HG03571 (cell line): ENCODE results near the gene ARVCF.

Experiments
- ATAC-seq: cut with Tn5 transposase; IDR thresholded peaks from one replicate; pipeline ENCODE4 v1.9.1; 2021; ENCODE audit not compliant: unreplicated experiment

ARVCF gene

GRCh38 chr22:20002128-20002527 is 14.5 kb downstream of the ARVCF start:
- ATAC-seq = no peak

GRCh38 chr22:20001082-20001638 is 15.5 kb downstream of the ARVCF start:
- no peak for ATAC-seq

- ATAC-seq = no peak
These were observed 16.2 kb downstream of the ARVCF start for GRCh38 chr22:20000246-20001081.

GRCh38 chr22:19998991-19999820 is 17.4 kb downstream of the ARVCF start:
- ATAC-seq = no peak

GRCh38 chr22:19998232-19998951 is 18.2 kb downstream of the ARVCF start:
- no peak for ATAC-seq

- ATAC-seq = no peak
These were observed 18.9 kb downstream of the ARVCF start for GRCh38 chr22:19997561-19998231.

- ATAC-seq = no peak
These were observed 19.8 kb downstream of the ARVCF start for GRCh38 chr22:19996694-19997384.

GRCh38 chr22:19995611-19996339 is 20.8 kb downstream of the ARVCF start:
- no peak for ATAC-seq

- ATAC-seq = no peak
These were observed 21.6 kb downstream of the ARVCF start for GRCh38 chr22:19994851-19995610.

GRCh38 chr22:19993926-19994325 is 22.7 kb downstream of the ARVCF start:
- no peak for ATAC-seq

GRCh38 chr22:19992921-19993355 is 23.7 kb downstream of the ARVCF start:
- ATAC-seq = no peak

GRCh38 chr22:19992481-19992911 is 24.1 kb downstream of the ARVCF start:
- no peak for ATAC-seq

GRCh38 chr22:19991645-19992451 is 24.8 kb downstream of the ARVCF start:
- no peak for ATAC-seq

GRCh38 chr22:19991395-19991644 is 25.3 kb downstream of the ARVCF start:
- no peak for ATAC-seq

- no peak for ATAC-seq
These were observed 25.8 kb downstream of the ARVCF start for GRCh38 chr22:19990609-19991394.

- no peak for ATAC-seq
These were observed 26.4 kb downstream of the ARVCF start for GRCh38 chr22:19990188-19990587.

- no peak for ATAC-seq
These were observed 26.9 kb downstream of the ARVCF start for GRCh38 chr22:19989725-19990067.
